HL-60/S4 (cell line): Measurements from ENCODE around the gene BTBD10.

Source experiments
- in situ Hi-C: fragments of 300-500 bp; cut with MboI; formaldehyde crosslinking; loops from 2 replicates; pipeline ENCODE4 v1.14.3; 2022; ENCODE audit warnings: low sequenced_read_pairs

BTBD10 gene

DNA sequence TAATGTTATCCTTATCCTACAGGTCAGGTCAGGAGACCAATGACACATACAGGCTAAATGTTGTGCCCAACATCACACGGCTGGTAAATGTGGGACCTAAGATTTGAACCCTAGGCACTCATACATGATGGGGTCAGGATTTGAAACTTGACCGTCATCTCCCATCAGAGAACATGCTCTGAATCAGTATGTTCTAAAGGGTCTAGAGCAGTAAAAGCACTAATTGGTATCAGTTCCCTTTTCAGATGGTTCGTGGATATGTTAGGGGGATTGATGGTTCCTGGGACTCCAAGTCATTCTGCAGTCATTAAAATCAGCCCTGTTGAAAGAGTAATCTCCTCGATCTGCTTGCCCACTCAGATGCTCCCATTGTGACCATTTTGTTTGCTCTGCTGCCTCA lies 120.0 kb downstream of the BTBD10 start:
- in situ Hi-C loops: loop anchor here (25.0 kb wide), 1 partner anchor 381 kb away; no protein-coding TSS in a partner anchor

- in situ Hi-C loops: loop anchor here (25.0 kb wide), 1 partner anchor 379 kb away; no protein-coding TSS in a partner anchor
These were observed 122.0 kb downstream of the BTBD10 start for GRCh38 chr11:13341026-13341425.

GRCh38 chr11:13339195-13340153 lies 123.5 kb downstream of the BTBD10 start:
- in situ Hi-C loops: loop anchor here (25.0 kb wide), 1 partner anchor 377 kb away; no protein-coding TSS in a partner anchor

DNA sequence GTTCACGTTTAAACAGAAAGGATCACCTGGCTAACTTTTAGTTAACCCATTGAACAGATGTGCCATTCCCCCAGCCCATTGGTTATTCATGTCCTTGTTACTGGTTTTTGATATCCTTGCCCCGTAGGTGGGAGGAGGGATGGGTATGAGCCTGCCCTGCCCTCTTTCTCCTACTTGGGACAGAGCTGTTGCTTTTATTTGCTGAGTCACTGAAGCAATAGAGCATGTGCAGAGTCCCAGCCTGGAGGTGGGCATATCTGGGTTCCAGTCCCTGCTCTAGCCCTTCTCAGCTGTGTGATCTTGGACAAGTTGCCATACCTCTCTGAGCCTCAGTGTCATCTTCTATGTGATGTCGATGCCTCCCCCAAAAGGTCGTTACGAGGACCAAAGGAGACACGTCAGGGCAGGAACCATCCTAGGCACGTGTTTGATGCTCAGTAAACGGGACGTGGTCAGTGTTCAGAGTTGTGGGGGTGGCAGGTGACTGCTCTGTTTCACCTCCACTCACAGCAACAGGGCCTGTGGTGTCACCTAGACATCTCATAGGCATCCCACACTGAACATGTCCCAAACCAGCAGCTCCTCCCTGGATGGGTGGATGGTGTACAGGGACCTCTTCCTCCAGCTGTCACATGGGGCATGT lies 124.5 kb downstream of the BTBD10 start:
- in situ Hi-C loops: loop anchor here (25.0 kb wide), 1 partner anchor 376 kb away; no protein-coding TSS in a partner anchor

GRCh38 chr11:13338019-13338426 lies 125.0 kb downstream of the BTBD10 start:
- in situ Hi-C loops: loop anchor here (25.0 kb wide), 1 partner anchor 376 kb away; no protein-coding TSS in a partner anchor
